Measurements from ENCODE around the gene S100A4. TPM values are rescaled to one million over a fixed set of nuclear protein-coding genes. Genes with fewer than 3 reads are reported as not detected.

S100A4 gene
- total RNA-seq, 2 experiments from 2014 or later: 109 to 118 TPM

- intact Hi-C loops (cut with micrococcal nuclease): no loop called here
- ChIA-PET POLR2A (interaction anchor here (0.7 to 7.9 kb wide), 14 partner anchors 10 to 387 kb away, joined by 3 to 97 read pairs (median 4); partner anchors contain the start of genes CHTOP, S100A3 and S100A4), CTCF (interaction anchor here (0.8 to 5.5 kb wide), 9 partner anchors 9 to 99 kb away, joined by 4 to 191 read pairs (median 8); partner anchors contain the start of genes CHTOP and S100A4)
- DNase-seq (peak; percentile 64), ATAC-seq (peak; percentile 34)
- H3K4me1 Mint-ChIP-seq (ENCODE audit: low read depth): peaks cover 73% of the 10 kb centered on the region
- peak within 1 kb of the TSS; percentile 95 for H3K4me3 Mint-ChIP-seq
- H3K27ac Mint-ChIP-seq: peak within 1 kb of the TSS; percentile 98
- no peaks in the 10 kb centered on the region for H3K27me3 Mint-ChIP-seq
- H3K9me3 Mint-ChIP-seq: no peaks in the 10 kb centered on the region
- TF ChIP-seq CTCF (IDR thresholded peaks at IDR 0.05): no peak
- H3K36me3 Mint-ChIP-seq (ENCODE audit: low read depth): peaks cover 17% of the 10 kb centered on the region
Measured at GRCh38 chr1:153535242-153536011, 10.2 kb downstream of the S100A4 start, which contains the start of gene S100A6. S100A6 (minus strand) TSS chr1:153535991; CDS start chr1:153535339, 652 bp downstream.

GRCh38 chr1:153534925-153535241 is 10.7 kb downstream of the S100A4 start:
- no peak for TF ChIP-seq CTCF (IDR thresholded peaks at IDR 0.05)
- ATAC-seq (no peak), DNase-seq (no peak)
- H3K27ac Mint-ChIP-seq: peak overlapping the region; percentile 96
- H3K4me3 Mint-ChIP-seq: peak overlapping the region; percentile 95
- H3K27me3 Mint-ChIP-seq: no peaks in the 10 kb centered on the region
- H3K4me1 Mint-ChIP-seq (ENCODE audit: low read depth): peaks cover 69% of the 10 kb centered on the region
- ChIA-PET POLR2A (interaction anchor here (0.9 to 7.9 kb wide), 11 partner anchors 9 to 114 kb away, joined by 3 to 97 read pairs (median 5); partner anchors contain the start of genes CHTOP, S100A3 and S100A4), CTCF (interaction anchor here (1.4 to 5.5 kb wide), 9 partner anchors 10 to 103 kb away, joined by 4 to 191 read pairs (median 8); partner anchors contain the start of genes CHTOP and S100A4)
- no peaks in the 10 kb centered on the region for H3K9me3 Mint-ChIP-seq
- intact Hi-C loops (cut with micrococcal nuclease): no loop called here
- H3K36me3 Mint-ChIP-seq (ENCODE audit: low read depth): peaks cover 17% of the 10 kb centered on the region

- no peak for TF ChIP-seq CTCF (IDR thresholded peaks at IDR 0.05)
- no peaks in the 10 kb centered on the region for H3K27me3 Mint-ChIP-seq
- H3K4me1 Mint-ChIP-seq (ENCODE audit: low read depth): peaks cover 64% of the 10 kb centered on the region
- H3K9me3 Mint-ChIP-seq: no peaks in the 10 kb centered on the region
- DNase-seq (no peak), ATAC-seq (no peak)
- intact Hi-C loops (cut with micrococcal nuclease): no loop called here
- H3K27ac Mint-ChIP-seq: peak overlapping the region; percentile 96
- peak overlapping the region; percentile 95 for H3K4me3 Mint-ChIP-seq
- CTCF ChIA-PET: interaction anchor here (0.9 to 5.5 kb wide), 15 partner anchors 9 to 237 kb away, joined by 3 to 191 read pairs (median 9); partner anchors contain the start of genes CHTOP, S100A2 and S100A4
- POLR2A ChIA-PET: interaction anchor here (0.9 to 7.9 kb wide), 8 partner anchors 9 to 115 kb away, joined by 3 to 97 read pairs (median 5); partner anchors contain the start of genes CHTOP, S100A3 and S100A4
- peaks cover 17% of the 10 kb centered on the region for H3K36me3 Mint-ChIP-seq (ENCODE audit: low read depth)
Measured at GRCh38 chr1:153534226-153534924, 11.2 kb downstream of the S100A4 start.

DNA sequence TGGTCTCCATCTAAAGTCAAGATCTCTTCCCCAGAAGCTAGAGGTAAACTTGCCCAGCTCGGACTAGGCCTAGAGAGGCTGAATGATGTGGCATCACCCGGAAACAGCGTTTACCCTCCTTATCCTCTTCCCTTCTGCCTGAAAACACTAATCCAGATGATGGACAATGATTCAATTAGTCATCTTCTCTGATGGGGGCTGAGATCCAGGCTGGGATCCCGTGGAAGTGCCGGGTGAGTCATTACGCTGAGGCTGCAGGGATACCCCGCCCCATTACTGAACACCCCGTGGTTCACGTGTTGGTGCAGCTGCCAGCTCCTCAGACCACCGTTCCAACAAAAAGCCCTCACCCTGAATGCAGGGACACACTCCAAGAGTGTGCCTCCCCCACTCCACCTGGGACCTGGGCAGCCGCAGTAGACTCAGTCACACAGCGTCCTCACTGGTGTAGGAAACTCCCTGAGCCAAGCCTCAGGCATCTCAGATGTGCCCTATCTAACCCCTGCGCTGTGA is 11.9 kb downstream of the S100A4 start:
- Mint-ChIP-seq H3K9me3 (no peaks in the 10 kb centered on the region), H3K27ac (peak overlapping the region; percentile 96), H3K36me3 (ENCODE audit: low read depth) (peaks cover 17% of the 10 kb centered on the region), H3K4me3 (peak overlapping the region; percentile 95), H3K4me1 (ENCODE audit: low read depth) (peaks cover 63% of the 10 kb centered on the region), H3K27me3 (no peaks in the 10 kb centered on the region)
- DNase-seq: no peak
- no peak for ATAC-seq
- intact Hi-C loops (cut with micrococcal nuclease): loop anchor here (2.0 kb wide), 1 partner anchor 35 kb away; no protein-coding TSS in a partner anchor
- CTCF ChIA-PET: interaction anchor here (0.7 to 5.5 kb wide), 24 partner anchors 7 to 237 kb away, joined by 3 to 191 read pairs (median 6); partner anchors contain the start of genes CHTOP, S100A1, S100A13 and S100A14
- POLR2A ChIA-PET: interaction anchor here (0.9 to 7.9 kb wide), 7 partner anchors 12 to 101 kb away, joined by 3 to 97 read pairs (median 10); partner anchors contain the start of genes CHTOP, S100A2, S100A3 and S100A4
- TF ChIP-seq CTCF (IDR thresholded peaks at IDR 0.05): no peak

Measured in activated CD8-positive, alpha-beta T cell treated with anti-CD3 and anti-CD28 coated beads for 36 hours (primary cell).